HepG2 (cell line): ENCODE results near the gene CSNK1D. TPM values are rescaled to one million over a fixed set of nuclear protein-coding genes. Genes with fewer than 3 reads are reported as not detected.

Source experiments
- ATAC-seq: fragments of 200-7000 bp; cut with Tn5 transposase; 3 replicates; pipeline ENCODE4 v1.9.1; 2020; ENCODE audit warnings: mild to moderate bottlenecking, moderate library complexity
- BruUV-seq: library from RNA; stranded (reverse); fragments of 400-500 nt; replicated peaks from 2 replicates; lab custom pipeline; 2021; lab: Mats Ljungman, UMichigan
- CTCF ChIA-PET: fragments of 300-600 bp; formaldehyde crosslinking; extraction: SDS; loops from one replicate; lab custom pipeline; 2021; ENCODE audit warnings: low total read pairs, inconsistent platforms, low intra/inter-chr PET ratio; lab: Yijun Ruan, JAX
- POLR2A ChIA-PET: fragments of 350-600 bp; sonication (Branson Sonifier 250); formaldehyde crosslinking; loops from one replicate; lab custom pipeline; 2020; ENCODE audit warnings: antibody characterized with exemption, inconsistent platforms; lab: Yijun Ruan, JAX
- DNase-seq: peaks from one replicate; pipeline ENCODE4 v3.0.0-alpha.2; 2015; ENCODE audit warnings: low spot score
- FAIRE-seq: peaks from 3 replicates; lab custom pipeline; 2011; peaks lifted over from hg19 to GRCh38; lab: Jason Lieb, UNC
- H2AFZ ChIP-seq: one replicate; pipeline ENCODE4 v1.6.1; 2011; ENCODE audit warnings: low read length, inconsistent platforms
- H3K27ac ChIP-seq: fragments of 300-600 bp; 3 replicates; pipeline ENCODE4 v1.8.0; 2011; ENCODE audit warnings: mixed run types, mild to moderate bottlenecking, mixed read lengths, low read length, inconsistent platforms; ENCODE audit not compliant: insufficient read depth; ENCODE audit errors: extremely low read length
- H3K27me3 ChIP-seq, 2 experiments: fragments of 200-600 bp in 1 of 2; 2 replicates in 1 of 2; 3 replicates in 1 of 2; pipeline versions ENCODE4 v1.6.0 to v1.8.0; 2011; ENCODE audit warnings: low read length in 2 of 2, mild to moderate bottlenecking in 2 of 2, moderate library complexity in 2 of 2, inconsistent platforms in 1 of 2; ENCODE audit not compliant: insufficient read depth in 2 of 2, control insufficient read depth in 1 of 2
- H3K36me3 ChIP-seq, 2 experiments: fragments of 200-600 bp in 1 of 2; replicated peaks in 1 of 2; 2 replicates in 1 of 2; 3 replicates in 1 of 2; pipeline versions ENCODE4 v1.5.1 to v1.8.0; 2011; ENCODE audit warnings: low read length in 2 of 2, inconsistent platforms in 1 of 2; ENCODE audit not compliant: insufficient read depth in 2 of 2, control insufficient read depth in 1 of 2
- H3K4me1 ChIP-seq: 2 replicates; pipeline ENCODE4 v1.5.1; 2012; ENCODE audit warnings: low read length, inconsistent platforms; ENCODE audit not compliant: insufficient read depth
- H3K4me2 ChIP-seq: 2 replicates; pipeline ENCODE4 v1.6.0; 2011; ENCODE audit warnings: low read depth, low read length, inconsistent platforms
- H3K4me3 ChIP-seq, 3 experiments: fragments of 200-600 bp in 1 of 3; sonication (generic), shearing (Covaris generic) in 1 of 3; replicated peaks in 1 of 3; 2 replicates each; pipeline ENCODE4 v1.5.1; 2011 to 2016; ENCODE audit warnings: low read length in 3 of 3, inconsistent platforms in 2 of 3, low read depth in 2 of 3, mild to moderate bottlenecking in 2 of 3, control low read depth in 1 of 3, mixed read lengths in 1 of 3; ENCODE audit not compliant: insufficient read depth in 1 of 3
- H3K79me2 ChIP-seq: one replicate; pipeline ENCODE4 v1.6.1; 2011; ENCODE audit warnings: low read length, inconsistent platforms; ENCODE audit not compliant: insufficient read depth
- H3K9ac ChIP-seq: 2 replicates; pipeline ENCODE4 v1.6.0; 2011; ENCODE audit warnings: mild to moderate bottlenecking, low read depth, low read length, inconsistent platforms; ENCODE audit not compliant: insufficient read depth
- H3K9me3 ChIP-seq: 2 replicates; pipeline ENCODE4 v1.5.1; 2012; ENCODE audit warnings: mild to moderate bottlenecking, low read length
- H4K20me1 ChIP-seq: 2 replicates; pipeline ENCODE4 v1.6.0; 2011; ENCODE audit warnings: inconsistent platforms, mild to moderate bottlenecking, low read length, moderate library complexity; ENCODE audit not compliant: insufficient read depth
- AGO2 ChIP-seq: fragments of 200-400 bp; formaldehyde crosslinking; optimal IDR thresholded peaks from 2 replicates; pipeline ENCODE3; 2017; ENCODE audit warnings: mild to moderate bottlenecking, low read depth, low read length, moderate library complexity
- FOXP1 ChIP-seq, 2 experiments: fragments of 450-650 bp in 1 of 2; IDR thresholded peaks; 2 replicates each; pipeline ENCODE4 v1.6.1; 2017 to 2018; ENCODE audit warnings: antibody characterized with exemption in 1 of 2
- HDAC2 ChIP-seq: sonication (generic); formaldehyde crosslinking; IDR thresholded peaks from 2 replicates; pipeline ENCODE4 v1.4.0; 2020; ENCODE audit warnings: missing genetic modification reagents
- MAF1 ChIP-seq: sonication (generic); formaldehyde crosslinking; IDR thresholded peaks from 2 replicates; pipeline ENCODE4 v1.5.0; 2020; ENCODE audit warnings: missing genetic modification reagents, borderline replicate concordance
- NONO ChIP-seq, 2 experiments: fragments of 450-650 bp in 1 of 2; sonication (generic) in 1 of 2; formaldehyde crosslinking in 1 of 2; IDR thresholded peaks in 1 of 2; conservative IDR thresholded peaks in 1 of 2; 2 replicates each; pipeline versions ENCODE4 v1.6.1 to v1.8.0; 2017 to 2022; ENCODE audit warnings: mild to moderate bottlenecking in 1 of 2, missing genetic modification reagents in 1 of 2, moderate library complexity in 1 of 2
- PHF20 ChIP-seq: sonication (generic); formaldehyde crosslinking; IDR thresholded peaks from 2 replicates; pipeline ENCODE4 v1.5.0; 2020; ENCODE audit warnings: mild to moderate bottlenecking, missing genetic modification reagents
- RXRA ChIP-seq: sonication (generic); formaldehyde crosslinking; IDR thresholded peaks from 2 replicates; pipeline ENCODE4 v1.5.1; 2020; ENCODE audit warnings: missing genetic modification reagents
- SAP130 ChIP-seq: IDR thresholded peaks from 2 replicates; pipeline ENCODE4 v1.6.1; 2016; ENCODE audit warnings: low read depth
- TAF15 ChIP-seq: fragments of 200-400 bp; formaldehyde crosslinking; IDR thresholded peaks from one replicate; pipeline ENCODE4 v1.6.1; 2018; ENCODE audit warnings: mild to moderate bottlenecking, low read depth, low read length; ENCODE audit not compliant: poor library complexity, severe bottlenecking
- THYN1 ChIP-seq: sonication (generic); formaldehyde crosslinking; IDR thresholded peaks from 2 replicates; pipeline ENCODE4 v1.8.1; 2023; ENCODE audit warnings: low read depth, mild to moderate bottlenecking, moderate library complexity, missing genetic modification reagents, borderline replicate concordance
- ZMYM4 ChIP-seq: sonication (generic); formaldehyde crosslinking; IDR thresholded peaks from 2 replicates; pipeline ENCODE4 v1.8.1; 2023; ENCODE audit warnings: mild to moderate bottlenecking, missing genetic modification reagents
- ZNF263 ChIP-seq: sonication (generic); formaldehyde crosslinking; IDR thresholded peaks from 2 replicates; pipeline ENCODE4 v1.4.0; 2020; ENCODE audit warnings: missing genetic modification reagents
- ZNF33A ChIP-seq: sonication (generic); formaldehyde crosslinking; IDR thresholded peaks from 2 replicates; pipeline ENCODE4 v1.5.1; 2020; ENCODE audit warnings: missing genetic modification reagents, mild to moderate bottlenecking, moderate library complexity, borderline replicate concordance
- ZNF44 ChIP-seq: sonication (generic); formaldehyde crosslinking; IDR thresholded peaks from 2 replicates; pipeline ENCODE4 v1.5.1; 2020; ENCODE audit warnings: mild to moderate bottlenecking, missing genetic modification reagents
- WGBS: methylation state at CpG from one replicate; pipeline ENCODE4 v1.1.6; 2017; ENCODE audit warnings: low lambda C conversion rate; 5-methylcytosine and 5-hydroxymethylcytosine counted together
- in situ Hi-C: cut with HindIII; loops from 2 replicates; pipeline ENCODE4 v1.10.0; 2017; ENCODE audit warnings: low pct_unique_long_range_greater_than_20kb; ENCODE audit not compliant: extremely low pct_ligation_motif_present
- intact Hi-C: fragments of 100-400 bp; cut with micrococcal nuclease; formaldehyde crosslinking; loops from one replicate; pipeline ENCODE4 v1.10.0; 2022; ENCODE audit not compliant: unreplicated experiment
- polyA plus RNA-seq, 8 experiments: library from polyadenylated mRNA; depleted of rRNA in 3 of 8; stranded (reverse) in 7 of 8; unstranded in 1 of 8; fragments of >200 nt; fragmentation: Illumina TruSeq in 4 of 8; extraction: Trizol in 4 of 8; gene quantifications; 2 replicates each; pipeline versions ENCODE4 v1.2.1 to v1.2.3, GENCODE V29; 2011 to 2016; ENCODE audit warnings: low read depth in 4 of 8, missing spikeins in 1 of 8, mixed read lengths in 1 of 8; ENCODE audit not compliant: insufficient read depth in 1 of 8
- total RNA-seq, 5 experiments: library from RNA; depleted of rRNA; stranded (reverse); fragments of >200 nt; fragmentation: Illumina TruSeq; extraction: Trizol; gene quantifications; 2 replicates each; pipeline ENCODE4 v1.2.3, GENCODE V29; 2016; ENCODE audit warnings: low read depth in 1 of 5
- TF ChIP-seq, protein P1 (sequence below): sonication (generic); formaldehyde crosslinking; IDR thresholded peaks from 2 replicates; pipeline ENCODE4 v1.8.0; 2022; ENCODE audit warnings: missing genetic modification reagents, mild to moderate bottlenecking, moderate library complexity, borderline replicate concordance

The CSNK1D gene
- total and polyA plus RNA-seq, 2 of the 13 experiments (the other 11 are each of a cell fraction or from before 2014, with no cell fraction given) = 31.5 to 128 TPM

DNA sequence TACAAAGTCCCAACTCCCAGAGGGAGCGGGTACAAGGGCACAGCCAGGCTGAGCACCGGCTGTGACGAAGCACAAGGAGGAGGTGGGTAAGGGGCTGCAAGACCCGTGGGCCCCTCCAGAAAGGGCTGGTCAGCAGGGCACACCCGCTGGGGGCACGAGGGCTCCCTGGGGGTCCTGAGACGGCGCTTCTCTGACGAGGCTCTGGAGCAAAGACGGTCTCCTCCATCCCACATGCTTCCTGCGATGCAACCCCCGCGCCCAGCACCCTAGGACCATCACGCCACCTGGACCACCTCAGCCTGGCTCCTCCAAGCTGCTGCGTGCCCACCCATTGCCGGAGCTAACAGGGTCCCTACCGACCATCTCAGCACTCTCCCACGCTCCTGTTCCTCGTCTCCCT, 69.6 kb downstream of the CSNK1D start (continued):
- TF ChIP-seq SAP130 (CRISPR knock-in tag) (no peak), FOXP1 (IDR thresholded peaks at IDR 0.05) (no peak), FOXP1 (CRISPR knock-in tag; IDR thresholded peaks at IDR 0.05) (no peak), NONO (IDR thresholded peaks at IDR 0.05) (no peak), NONO (CRISPR knock-in tag; conservative IDR thresholded peaks at IDR 0.05) (no peak), ZNF263 (no peak), RXRA (CRISPR knock-in tag) (no peak), AGO2 (peak; percentile 41)

DNA sequence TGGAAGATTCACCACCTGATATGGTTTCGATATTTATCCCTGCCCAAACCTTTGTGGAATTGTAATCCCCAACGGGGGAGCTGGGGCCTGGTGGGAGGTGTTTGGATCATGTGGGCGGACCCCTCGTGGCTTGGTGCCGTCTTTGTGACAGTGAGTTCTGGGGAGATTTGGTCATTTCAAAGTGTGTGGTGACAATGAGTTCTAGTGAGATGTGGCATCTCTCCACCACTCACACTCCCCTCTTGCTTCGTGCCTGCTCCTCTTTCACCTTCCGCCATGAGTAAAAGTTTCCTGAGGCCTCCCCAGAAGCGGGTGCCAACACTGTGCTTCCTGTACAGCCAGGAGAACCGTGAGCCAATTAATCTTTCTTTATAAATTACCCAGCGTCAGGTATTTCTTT, 70.5 kb downstream of the CSNK1D start:
- H3K4me2 ChIP-seq = no peak overlapping the region

More for the DNA sequence above, 70.5 kb downstream of the CSNK1D start:
- ChIA-PET POLR2A (no interaction called here), CTCF (no interaction called here)
- BruUV-seq = no TSS peak
- Histone ChIP-seq H3K9ac (no peak overlapping the region), H3K36me3 (peaks cover 3 to 7% of the 10 kb centered on the region in 2 experiments; a peak in 4 of 5 replicates), H3K9me3 (no peaks in the 10 kb centered on the region), H2AFZ (no peak overlapping the region), H4K20me1 (no peaks in the 10 kb centered on the region), H3K27me3 (no peaks in the 10 kb centered on the region), H3K4me1 (peaks cover 20% of the 10 kb centered on the region), H3K27ac (no peak overlapping the region), H3K4me3 (no peak overlapping the region), H3K79me2 (no peaks in the 10 kb centered on the region)
- intact Hi-C loops (no loop called here), in situ Hi-C loops (no loop called here)
- TF ChIP-seq, protein P1, sequence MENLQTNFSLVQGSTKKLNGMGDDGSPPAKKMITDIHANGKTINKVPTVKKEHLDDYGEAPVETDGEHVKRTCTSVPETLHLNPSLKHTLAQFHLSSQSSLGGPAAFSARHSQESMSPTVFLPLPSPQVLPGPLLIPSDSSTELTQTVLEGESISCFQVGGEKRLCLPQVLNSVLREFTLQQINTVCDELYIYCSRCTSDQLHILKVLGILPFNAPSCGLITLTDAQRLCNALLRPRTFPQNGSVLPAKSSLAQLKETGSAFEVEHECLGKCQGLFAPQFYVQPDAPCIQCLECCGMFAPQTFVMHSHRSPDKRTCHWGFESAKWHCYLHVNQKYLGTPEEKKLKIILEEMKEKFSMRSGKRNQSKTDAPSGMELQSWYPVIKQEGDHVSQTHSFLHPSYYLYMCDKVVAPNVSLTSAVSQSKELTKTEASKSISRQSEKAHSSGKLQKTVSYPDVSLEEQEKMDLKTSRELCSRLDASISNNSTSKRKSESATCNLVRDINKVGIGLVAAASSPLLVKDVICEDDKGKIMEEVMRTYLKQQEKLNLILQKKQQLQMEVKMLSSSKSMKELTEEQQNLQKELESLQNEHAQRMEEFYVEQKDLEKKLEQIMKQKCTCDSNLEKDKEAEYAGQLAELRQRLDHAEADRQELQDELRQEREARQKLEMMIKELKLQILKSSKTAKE = no peak
- TF ChIP-seq PHF20 (CRISPR knock-in tag) (no peak), TAF15 (no peak), THYN1 (CRISPR knock-in tag) (no peak), ZMYM4 (CRISPR knock-in tag) (no peak), ZNF44 (CRISPR knock-in tag) (no peak), HDAC2 (no peak), MAF1 (CRISPR knock-in tag) (no peak), ZNF33A (CRISPR knock-in tag) (no peak)
- DNase-seq = no peak
- FAIRE-seq = no peak
- no peak for ATAC-seq
- WGBS = 87% methylated on average over 10 of the region's 10 CpGs
